CD4-positive, CD25-positive, alpha-beta regulatory T cell (primary cell): ENCODE results near the gene POLD4. TPM values are rescaled to one million over a fixed set of nuclear protein-coding genes. Genes with fewer than 3 reads are reported as not detected.
"Not testable (repeated sequence)": the region's sequence is repeated elsewhere in the genome, so short reads cannot be mapped to it uniquely, and the experiment has no call there.

Experiments used
- ATAC-seq, 2 donors: fragments of 150-1000 bp; cut with Tn5 transposase; one replicate each; pipeline ENCODE4 v1.10.0; 2021; ENCODE audit warnings: low read depth in 2 of 2, moderate number of reproducible peaks in 2 of 2, moderate library complexity in 1 of 2
- DNase-seq, 3 donors: peaks; one replicate each; pipeline versions ENCODE4 v3.0.0 to v3.0.0-alpha.2; 2012 to 2022; ENCODE audit warnings: mixed read lengths in 1 of 3
- H3K27ac ChIP-seq: one replicate; pipeline ENCODE4 v1.7.0; 2013; ENCODE audit warnings: mild to moderate bottlenecking, low read length; ENCODE audit not compliant: insufficient read depth, poor library complexity, severe bottlenecking
- H3K27me3 ChIP-seq: one replicate; pipeline ENCODE4 v1.7.0; 2013; ENCODE audit warnings: low read length; ENCODE audit not compliant: control insufficient read depth, insufficient read depth
- H3K36me3 ChIP-seq: one replicate; pipeline ENCODE4 v1.7.0; 2013; ENCODE audit warnings: mild to moderate bottlenecking, low read length, moderate library complexity; ENCODE audit not compliant: control insufficient read depth, insufficient read depth
- H3K4me1 ChIP-seq: 2 replicates; pipeline ENCODE4 v1.7.0; 2013; ENCODE audit warnings: mild to moderate bottlenecking, low read length; ENCODE audit not compliant: insufficient read depth, control insufficient read depth, poor library complexity, severe bottlenecking
- H3K4me3 ChIP-seq: one replicate; pipeline ENCODE4 v1.7.0; 2013; ENCODE audit warnings: low read depth, mild to moderate bottlenecking, low read length, moderate library complexity
- H3K9me3 ChIP-seq, 2 experiments: 1 replicate in 1 of 2; 2 replicates in 1 of 2; pipeline ENCODE4 v1.7.0; 2013; ENCODE audit warnings: low read length in 2 of 2, mild to moderate bottlenecking in 1 of 2, moderate library complexity in 1 of 2; ENCODE audit not compliant: control insufficient read depth in 2 of 2
- H3K27ac Mint-ChIP-seq, 3 donors: one replicate each; pipeline ENCODE4 v1.8.0; 2020 to 2022; ENCODE audit warnings: mild to moderate bottlenecking in 3 of 3, mixed read lengths in 3 of 3, moderate library complexity in 2 of 3
- H3K27me3 Mint-ChIP-seq: one replicate; pipeline ENCODE4 v1.8.0; 2022; ENCODE audit warnings: mild to moderate bottlenecking, mixed read lengths
- H3K36me3 Mint-ChIP-seq: one replicate; pipeline ENCODE4 v1.8.0; 2020; ENCODE audit warnings: mixed read lengths
- H3K4me1 Mint-ChIP-seq, 4 donors: one replicate each; pipeline ENCODE4 v1.8.0; 2020 to 2022; ENCODE audit warnings: mixed read lengths in 4 of 4, mild to moderate bottlenecking in 1 of 4
- H3K4me3 Mint-ChIP-seq, 4 donors: one replicate each; pipeline ENCODE4 v1.8.0; 2020 to 2022; ENCODE audit warnings: mild to moderate bottlenecking in 4 of 4, mixed read lengths in 4 of 4, moderate library complexity in 3 of 4
- H3K9me3 Mint-ChIP-seq, 7 donors: one replicate each; pipeline ENCODE4 v1.8.0; 2020 to 2022; ENCODE audit warnings: mixed read lengths in 7 of 7, mild to moderate bottlenecking in 3 of 7, moderate library complexity in 2 of 7
- polyA plus RNA-seq, 4 donors: library from polyadenylated mRNA; unstranded; fragments of 300-500 nt; fragmentation: Illumina TruSeq; gene quantifications; one replicate each; pipeline ENCODE4 v1.2.3, GENCODE V29; 2021
- total RNA-seq: library from RNA; stranded (reverse); gene quantifications from one replicate; pipeline ENCODE4 v1.2.3, GENCODE V29; 2022

Gene POLD4
- total and polyA plus RNA-seq, 5 donors from 2014 or later, result 60.6 to 127 (median 117) TPM

DNA sequence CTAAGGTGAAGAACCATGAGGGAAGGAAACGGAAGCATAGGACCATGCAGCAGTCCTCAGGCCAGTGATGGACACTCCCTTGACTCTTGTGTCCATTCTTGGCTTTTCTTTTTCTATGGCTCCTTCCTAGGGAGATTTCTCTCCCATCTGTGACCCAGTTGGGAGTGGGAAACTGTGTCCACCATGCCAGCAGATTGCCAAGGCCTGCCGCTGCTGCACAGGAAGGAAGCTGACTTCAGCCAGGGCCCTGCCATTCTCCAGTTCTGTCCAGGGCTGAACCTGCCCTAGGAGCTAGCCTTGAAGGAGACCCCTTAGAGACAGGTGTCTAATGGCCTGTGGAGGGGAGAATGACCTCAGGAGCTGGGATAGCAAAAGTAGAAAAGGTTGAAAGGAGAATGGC, 32.7 kb downstream of the POLD4 start:
- Histone ChIP-seq H3K4me3 (no peak overlapping the region), H3K27me3 (peaks cover 2% of the 10 kb centered on the region), H3K4me1 (peaks cover 15% of the 10 kb centered on the region), H3K27ac (no peak overlapping the region), H3K36me3 (no peaks in the 10 kb centered on the region), H3K9me3 (no peaks in the 10 kb centered on the region)
- DNase-seq (no peak), ATAC-seq (no peak)
- peak overlapping the region in 1 of 4 donors; percentile 35 for H3K4me3 Mint-ChIP-seq
- no peak overlapping the region for H3K27ac Mint-ChIP-seq
- no peaks in the 10 kb centered on the region for H3K9me3 Mint-ChIP-seq
- peaks cover 8% of the 10 kb centered on the region for H3K27me3 Mint-ChIP-seq
- peaks cover 7% of the 10 kb centered on the region for H3K36me3 Mint-ChIP-seq
- peaks cover 4 to 30% (median 15%) of the 10 kb centered on the region in 4 donors for H3K4me1 Mint-ChIP-seq

DNA sequence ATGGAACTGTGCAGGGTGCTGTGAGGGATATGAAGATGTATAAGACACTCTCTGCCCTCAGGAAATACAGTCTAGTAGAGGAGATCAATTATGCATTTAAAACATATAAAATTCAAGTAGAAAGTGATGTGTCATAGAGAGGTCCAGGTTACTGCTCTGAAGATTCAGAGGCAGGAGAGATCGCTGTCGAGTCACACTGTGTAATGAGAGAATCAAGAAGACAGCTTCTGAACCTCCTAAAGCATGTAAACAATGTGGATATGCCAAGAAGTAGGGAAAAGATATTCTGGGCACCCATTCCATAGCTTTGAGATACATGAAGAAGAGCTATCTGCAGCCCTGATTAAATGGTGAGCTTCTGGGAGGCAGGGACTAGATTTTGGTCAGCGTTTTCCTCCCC, 33.3 kb downstream of the POLD4 start:
- H3K4me3 ChIP-seq, result no peak overlapping the region
- H3K4me1 Mint-ChIP-seq, result peaks cover 4 to 37% (median 18%) of the 10 kb centered on the region in 4 donors
- no peaks in the 10 kb centered on the region for H3K9me3 Mint-ChIP-seq
- H3K36me3 ChIP-seq, result no peaks in the 10 kb centered on the region
- no peak overlapping the region for H3K27ac Mint-ChIP-seq
- DNase-seq (no peak), ATAC-seq (no peak)
- H3K27me3 ChIP-seq, result peaks cover 2% of the 10 kb centered on the region
- peaks cover 15% of the 10 kb centered on the region for H3K4me1 ChIP-seq
- H3K27ac ChIP-seq, result no peak overlapping the region
- no peaks in the 10 kb centered on the region for H3K9me3 ChIP-seq
- H3K36me3 Mint-ChIP-seq, result peaks cover 7% of the 10 kb centered on the region
- H3K4me3 Mint-ChIP-seq, result peak overlapping the region in 2 of 4 donors; percentile 35 to 48
- peaks cover 8% of the 10 kb centered on the region for H3K27me3 Mint-ChIP-seq

DNA sequence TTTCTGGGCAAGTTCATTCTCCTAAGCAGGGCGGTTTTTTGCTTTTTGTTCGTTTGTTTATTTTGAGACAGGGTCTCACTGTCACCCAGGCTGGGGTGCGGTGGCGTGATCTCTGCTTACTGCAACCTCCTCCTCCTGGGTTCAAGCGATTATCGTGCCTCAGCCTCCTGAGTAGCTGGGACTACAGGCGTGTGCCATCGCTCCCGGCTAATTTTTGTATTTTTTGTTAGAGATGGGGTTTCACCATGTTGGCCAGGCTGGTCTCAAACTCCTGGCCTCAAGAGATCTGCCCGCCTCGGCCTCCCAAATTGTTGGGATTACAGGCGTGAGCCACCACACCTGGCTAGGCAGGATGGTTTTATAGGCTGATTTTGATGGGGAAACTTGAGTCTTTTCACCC, 34.5 kb downstream of the POLD4 start:
- peaks cover 20% of the 10 kb centered on the region for H3K4me1 ChIP-seq
- H3K4me3 ChIP-seq, result peak overlapping the region; percentile 57
- not testable (repeated sequence) for H3K36me3 ChIP-seq, H3K27ac ChIP-seq, H3K36me3 Mint-ChIP-seq, H3K9me3 ChIP-seq, H3K9me3 Mint-ChIP-seq, H3K27me3 ChIP-seq, H3K27ac Mint-ChIP-seq, ATAC-seq, DNase-seq
- Mint-ChIP-seq H3K27me3 (peaks cover 12% of the 10 kb centered on the region), H3K4me3 (peak overlapping the region; percentile 97 to 99 (median 98)), H3K4me1 (peaks cover 4 to 47% (median 24%) of the 10 kb centered on the region in 4 donors)

DNA sequence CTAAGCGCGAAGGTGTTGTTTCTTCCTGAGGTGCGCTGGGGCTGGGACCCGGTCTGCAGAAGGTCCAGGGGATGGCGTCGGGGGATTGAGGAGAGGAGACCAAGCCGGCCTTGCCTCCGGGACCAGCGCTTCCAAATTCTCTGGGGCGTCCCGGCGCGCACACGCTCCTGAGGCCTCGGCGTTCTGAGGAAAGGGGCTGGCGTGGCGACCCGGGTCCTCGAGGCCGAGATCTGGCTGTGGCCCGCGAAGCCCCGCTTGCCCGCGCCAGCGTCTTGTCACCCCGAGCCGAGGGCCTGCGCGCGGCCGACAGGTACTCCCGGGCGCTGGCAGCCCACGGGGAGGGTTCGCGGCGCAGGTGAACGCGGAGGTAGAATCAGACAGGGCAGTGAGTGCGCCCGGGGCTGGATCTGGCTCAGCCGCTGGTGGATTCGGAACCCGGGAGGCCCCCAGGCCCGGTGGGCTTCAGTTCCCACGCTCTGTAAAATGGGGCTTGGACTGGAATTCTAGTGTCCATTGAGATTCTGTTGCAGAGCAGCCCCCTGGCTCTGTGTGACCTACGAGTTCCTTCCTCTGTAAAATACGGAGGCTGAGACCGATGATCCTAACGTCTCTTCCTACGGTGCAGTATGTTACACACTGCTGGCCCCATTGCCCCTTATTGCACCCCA, 35.3 kb downstream of the POLD4 start:
- Mint-ChIP-seq H3K27ac (peak overlapping the region; percentile 90 to 98 (median 97)), H3K9me3 (no peaks in the 10 kb centered on the region), H3K4me1 (peaks cover 4 to 52% (median 31%) of the 10 kb centered on the region in 4 donors), H3K4me3 (peak overlapping the region; percentile 97 to 99 (median 98)), H3K36me3 (no peaks in the 10 kb centered on the region), H3K27me3 (peaks cover 12% of the 10 kb centered on the region)
- DNase-seq, result peak in 1 of 3 donors; percentile 16
- peaks cover 2% of the 10 kb centered on the region for H3K27me3 ChIP-seq
- peak overlapping the region; percentile 81 for H3K4me3 ChIP-seq
- ATAC-seq, result peak; percentile 17
- no peaks in the 10 kb centered on the region for H3K36me3 ChIP-seq
- peak overlapping the region; percentile 73 for H3K27ac ChIP-seq
- no peaks in the 10 kb centered on the region for H3K9me3 ChIP-seq
- H3K4me1 ChIP-seq, result peaks cover 28% of the 10 kb centered on the region

DNA sequence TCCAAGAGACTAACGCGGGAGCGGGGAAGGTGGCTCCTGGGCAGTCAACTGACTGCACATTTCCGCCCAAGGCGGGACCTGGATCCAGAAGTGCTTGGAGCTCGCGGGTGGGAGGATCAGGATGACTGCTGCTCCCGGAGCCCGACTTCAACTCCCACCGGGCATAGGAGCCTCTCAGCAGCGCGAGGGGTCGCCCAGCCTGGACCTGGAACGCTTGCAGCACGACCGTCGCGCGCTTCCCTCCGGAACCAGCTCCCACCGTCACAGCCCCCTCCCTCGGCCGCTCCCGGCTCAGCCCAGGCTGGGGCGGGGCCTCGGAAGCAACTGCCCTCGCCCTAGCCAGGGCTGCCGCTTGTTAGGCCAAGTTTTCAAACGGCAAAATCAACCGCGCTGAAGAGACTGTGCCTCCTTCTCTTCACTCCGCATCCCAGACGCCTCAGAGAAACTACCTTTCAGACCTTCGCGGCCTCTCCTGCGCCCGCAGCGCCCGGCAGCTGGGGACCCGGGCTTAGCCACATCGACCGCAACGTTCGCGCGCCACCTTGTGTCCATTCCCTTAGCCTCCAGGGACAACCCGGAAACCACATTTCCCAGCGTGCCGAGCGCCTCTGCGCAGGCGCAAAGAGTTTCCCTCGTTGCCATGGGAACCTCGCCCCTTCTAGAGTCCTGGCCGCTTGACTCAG, 36.0 kb downstream of the POLD4 start:
- no peaks in the 10 kb centered on the region for H3K36me3 ChIP-seq

DNA sequence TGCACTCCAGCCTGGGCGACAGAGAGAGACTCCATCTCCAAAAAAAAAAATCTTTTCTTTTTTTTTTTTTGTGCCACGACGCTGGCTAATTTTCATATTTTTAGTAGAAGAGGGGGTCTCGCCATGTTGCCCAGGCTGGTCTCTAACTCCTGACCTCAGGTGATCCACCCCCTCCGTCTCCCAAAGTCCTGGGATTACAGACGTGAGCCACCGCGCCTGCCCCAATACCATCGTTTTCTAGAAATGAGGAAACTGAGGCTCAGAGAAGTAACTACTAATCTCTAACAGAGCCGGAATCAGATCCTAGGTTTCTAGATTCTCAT, 36.5 kb downstream of the POLD4 start:
- H3K4me1 ChIP-seq, result peaks cover 40% of the 10 kb centered on the region
- Mint-ChIP-seq H3K27ac (peak overlapping the region; percentile 69 to 90 (median 87)), H3K36me3 (no peaks in the 10 kb centered on the region), H3K9me3 (no peaks in the 10 kb centered on the region), H3K4me1 (peaks cover 11 to 64% (median 40%) of the 10 kb centered on the region in 4 donors), H3K27me3 (peaks cover 12% of the 10 kb centered on the region), H3K4me3 (peak overlapping the region; percentile 97 to 99 (median 98))
- H3K27ac ChIP-seq, result peak overlapping the region; percentile 73
- peaks cover 2% of the 10 kb centered on the region for H3K27me3 ChIP-seq
- ATAC-seq (no peak), DNase-seq (no peak)
- no peaks in the 10 kb centered on the region for H3K9me3 ChIP-seq
- H3K4me3 ChIP-seq, result peak overlapping the region; percentile 81
- H3K36me3 ChIP-seq, result no peaks in the 10 kb centered on the region

More for the DNA sequence above, 36.0 kb downstream of the POLD4 start:
- Mint-ChIP-seq H3K4me3 (peak overlapping the region; percentile 97 to 99 (median 98)), H3K27ac (peak overlapping the region; percentile 90 to 98 (median 97)), H3K4me1 (peaks cover 10 to 59% (median 37%) of the 10 kb centered on the region in 4 donors), H3K27me3 (peaks cover 12% of the 10 kb centered on the region), H3K9me3 (no peaks in the 10 kb centered on the region), H3K36me3 (no peaks in the 10 kb centered on the region)
- DNase-seq (peak; percentile 97 to 98 (median 97)), ATAC-seq (peak; percentile 83 to 91)
- Histone ChIP-seq H3K4me3 (peak overlapping the region; percentile 81), H3K9me3 (no peaks in the 10 kb centered on the region), H3K27ac (peak overlapping the region; percentile 73), H3K27me3 (peaks cover 2% of the 10 kb centered on the region), H3K4me1 (peaks cover 35% of the 10 kb centered on the region)

DNA sequence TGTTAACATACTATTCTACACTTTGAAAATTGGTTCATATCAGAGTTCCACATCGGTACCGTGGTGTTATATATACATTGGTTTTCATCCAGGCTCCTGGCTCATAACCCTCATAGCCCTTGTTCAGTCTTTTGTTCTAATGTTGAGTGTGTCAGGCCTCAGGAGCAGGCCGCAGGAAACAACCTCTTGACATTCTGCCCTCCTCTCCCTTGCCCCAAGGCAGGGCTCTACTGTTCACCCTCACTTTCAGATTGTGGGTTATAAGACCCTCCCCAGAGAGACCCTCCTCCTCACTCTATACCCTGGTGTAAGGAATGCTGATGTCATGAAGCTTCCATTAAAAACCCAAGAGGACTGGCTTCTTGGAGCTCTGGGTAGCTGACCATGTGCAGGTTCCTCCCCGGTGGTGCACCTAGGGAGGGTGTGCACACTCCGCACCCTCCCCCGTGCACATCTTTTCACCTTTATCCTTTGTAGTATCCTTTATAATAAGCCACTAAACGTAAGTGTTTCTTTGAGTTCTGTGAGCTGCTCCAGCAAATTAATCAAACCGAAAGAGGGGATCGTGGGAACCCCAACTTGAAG, 37.9 kb downstream of the POLD4 start:
- H3K4me1 ChIP-seq, result peaks cover 47% of the 10 kb centered on the region
- peak overlapping the region; percentile 62 to 89 (median 64) for H3K27ac Mint-ChIP-seq
- DNase-seq, result no peak

More for the DNA sequence above, 37.9 kb downstream of the POLD4 start:
- no peak overlapping the region for H3K27ac ChIP-seq
- no peaks in the 10 kb centered on the region for H3K36me3 ChIP-seq
- ATAC-seq, result no peak
- H3K36me3 Mint-ChIP-seq, result no peaks in the 10 kb centered on the region
- H3K4me3 ChIP-seq, result no peak overlapping the region
- H3K4me3 Mint-ChIP-seq, result peak overlapping the region; percentile 61 to 98 (median 74)
- H3K27me3 ChIP-seq, result peaks cover 2% of the 10 kb centered on the region
- peaks cover 11 to 66% (median 43%) of the 10 kb centered on the region in 4 donors for H3K4me1 Mint-ChIP-seq
- H3K27me3 Mint-ChIP-seq, result peaks cover 12% of the 10 kb centered on the region
- H3K9me3 ChIP-seq, result no peaks in the 10 kb centered on the region
- no peaks in the 10 kb centered on the region for H3K9me3 Mint-ChIP-seq
